SK-N-SH treated with all-trans-retinoic acid at 6 μM for 48 hours (cell line): Measurements from ENCODE around the gene NADK.

ENCODE experiments used
- ARNTL ChIP-seq: fragments of 450-650 bp; formaldehyde crosslinking; IDR thresholded peaks from 2 replicates; pipeline ENCODE4 v1.5.0; 2020; ENCODE audit warnings: low read depth, mild to moderate bottlenecking, moderate library complexity, borderline replicate concordance
- TCF4 ChIP-seq: fragments of 250-450 bp; sonication (Bioruptor Pico); IDR thresholded peaks from 2 replicates; pipeline ENCODE4 v1.8.0; 2021; ENCODE audit warnings: mild to moderate bottlenecking, moderate library complexity, borderline replicate concordance

DNA sequence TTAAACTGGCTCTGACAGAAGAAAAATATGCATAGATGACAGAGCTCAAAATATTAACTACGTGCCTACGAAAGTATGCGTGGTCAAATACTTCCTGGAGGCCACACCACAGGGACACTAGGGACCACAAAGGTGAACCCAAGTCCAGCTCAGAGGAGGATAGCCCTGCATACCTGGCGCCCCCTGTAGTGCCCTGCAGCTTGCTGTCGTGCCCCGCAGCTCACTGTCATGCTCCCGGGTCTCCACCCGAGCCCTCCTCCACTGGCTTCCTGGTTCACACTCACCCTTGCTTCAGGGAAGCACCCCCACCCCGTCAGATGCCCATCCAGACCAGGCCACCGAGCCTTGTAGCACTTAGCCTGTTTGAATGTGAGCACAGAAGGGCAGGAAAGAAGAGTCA, 16.7 kb upstream of the NADK start:
- TF ChIP-seq ARNTL (no peak), TCF4 (CRISPR knock-in tag) (no peak)
